GM18519 (cell line): ENCODE measurements around the gene KRTAP4-11.
"Not testable (repeated sequence)": the region's sequence is repeated elsewhere in the genome, so short reads cannot be mapped to it uniquely, and the experiment has no call there.

ENCODE experiments used
- ATAC-seq: cut with Tn5 transposase; IDR thresholded peaks from one replicate; pipeline ENCODE4 v1.9.1; 2021; ENCODE audit warnings: mild to moderate bottlenecking, moderate library complexity; ENCODE audit not compliant: unreplicated experiment, low FRiP score

The KRTAP4-11 gene

GRCh38 chr17:41125064-41125463 lies 6.9 kb upstream of the KRTAP4-11 start:
- ATAC-seq = no peak

GRCh38 chr17:41123991-41124371 lies 5.8 kb upstream of the KRTAP4-11 start, which contains the start of gene KRTAP4-12:
Gene KRTAP4-12 (minus strand): TSS chr17:41124182. CDS start chr17:41124122, 60 bp downstream.
- not testable (repeated sequence) for ATAC-seq

- not testable (repeated sequence) for ATAC-seq
Observed at GRCh38 chr17:41123292-41123990, 5.3 kb upstream of the KRTAP4-11 start.

GRCh38 chr17:41121742-41122141 lies 3.6 kb upstream of the KRTAP4-11 start:
- no peak for ATAC-seq

- ATAC-seq = not testable (repeated sequence)
Observed at GRCh38 chr17:41119696-41120690, 1.8 kb upstream of the KRTAP4-11 start.

GRCh38 chr17:41118721-41119120 lies 548 bp upstream of the KRTAP4-11 start:
- ATAC-seq = no peak

- ATAC-seq = no peak
Observed at GRCh38 chr17:41116297-41116696, 1.9 kb downstream of the KRTAP4-11 start.

- no peak for ATAC-seq
Observed at GRCh38 chr17:41111151-41111885, 6.9 kb downstream of the KRTAP4-11 start.

- not testable (repeated sequence) for ATAC-seq
Observed at GRCh38 chr17:41108728-41109386, 9.3 kb downstream of the KRTAP4-11 start.

- ATAC-seq = no peak
Observed at GRCh38 chr17:41107941-41108450, 10.2 kb downstream of the KRTAP4-11 start.

- not testable (repeated sequence) for ATAC-seq
Observed at GRCh38 chr17:41105347-41105746, 12.8 kb downstream of the KRTAP4-11 start, which contains the start of gene KRTAP4-9. Gene KRTAP4-9 (plus strand): TSS chr17:41105389. CDS start chr17:41105389, 0 bp downstream.

GRCh38 chr17:41104386-41105038 lies 13.7 kb downstream of the KRTAP4-11 start:
- not testable (repeated sequence) for ATAC-seq

GRCh38 chr17:41103896-41104295 lies 14.3 kb downstream of the KRTAP4-11 start:
- no peak for ATAC-seq

GRCh38 chr17:41101586-41102259 lies 16.4 kb downstream of the KRTAP4-11 start, which contains the start of gene KRTAP4-16:
Gene KRTAP4-16 (minus strand): TSS chr17:41102209. CDS start chr17:41102209, 0 bp downstream.
- no peak for ATAC-seq

GRCh38 chr17:41099682-41100480 lies 18.3 kb downstream of the KRTAP4-11 start:
- ATAC-seq = not testable (repeated sequence)

GRCh38 chr17:41098481-41098880 lies 19.7 kb downstream of the KRTAP4-11 start:
- no peak for ATAC-seq

- no peak for ATAC-seq
Observed at GRCh38 chr17:41098042-41098441, 20.1 kb downstream of the KRTAP4-11 start, which contains the start of gene KRTAP4-8. Gene KRTAP4-8 (minus strand): TSS chr17:41098142. CDS start chr17:41098084, 58 bp downstream.

- no peak for ATAC-seq
Observed at GRCh38 chr17:41096055-41096454, 22.1 kb downstream of the KRTAP4-11 start.
